K562 (cell line): ENCODE data around the gene RAB13. TPM values are rescaled to one million over a fixed set of nuclear protein-coding genes. Genes with fewer than 3 reads are reported as not detected.

ENCODE experiments used
- ARID3A ChIP-seq: IDR thresholded peaks from 2 replicates; pipeline ENCODE4 v1.6.1; 2012; ENCODE audit warnings: low read depth, low read length, improper control_type of control experiment, borderline replicate concordance
- CEBPG ChIP-seq, 3 experiments: fragments of 200-800 bp in 1 of 3; sonication (Bioruptor generic) in 1 of 3; sonication (generic) in 1 of 3; formaldehyde crosslinking in 1 of 3; IDR thresholded peaks in 2 of 3; conservative IDR thresholded peaks in 1 of 3; 2 replicates each; pipeline versions ENCODE4 v1.6.1 to v1.8.0; 2016 to 2022; ENCODE audit warnings: missing compliant biosample characterization in 2 of 3, missing genetic modification characterization in 2 of 3, mild to moderate bottlenecking in 1 of 3, missing genetic modification reagents in 1 of 3
- EGR1 ChIP-seq: fragments of 450-650 bp; conservative IDR thresholded peaks from 2 replicates; pipeline ENCODE4 v1.6.1; 2017; ENCODE audit warnings: mild to moderate bottlenecking
- EP400 ChIP-seq: fragments of 450-650 bp; IDR thresholded peaks from 2 replicates; pipeline ENCODE4 v1.6.1; 2017; ENCODE audit warnings: antibody characterized with exemption, mild to moderate bottlenecking, moderate library complexity
- ERF ChIP-seq: fragments of 450-650 bp; formaldehyde crosslinking; IDR thresholded peaks from 2 replicates; pipeline ENCODE4 v1.4.0; 2020; ENCODE audit warnings: mild to moderate bottlenecking, mixed read lengths
- EZH2 ChIP-seq: IDR thresholded peaks from 2 replicates; pipeline ENCODE4 v1.6.1; 2012; ENCODE audit warnings: low read depth, mild to moderate bottlenecking, inconsistent platforms, low read length, borderline replicate concordance
- FOXJ3 ChIP-seq: sonication (generic); formaldehyde crosslinking; IDR thresholded peaks from 2 replicates; pipeline ENCODE4 v1.4.0; 2020; ENCODE audit warnings: mild to moderate bottlenecking, missing genetic modification reagents
- FOXK2 ChIP-seq, 2 experiments: fragments of 450-650 bp; IDR thresholded peaks in 1 of 2; conservative IDR thresholded peaks in 1 of 2; 2 replicates each; pipeline ENCODE4 v1.6.1; 2016; ENCODE audit warnings: low read depth in 2 of 2, mild to moderate bottlenecking in 1 of 2
- HCFC1 ChIP-seq: IDR thresholded peaks from 2 replicates; pipeline ENCODE4 v1.6.1; 2012; ENCODE audit warnings: low read depth, low read length, improper control_type of control experiment
- HDGF ChIP-seq: fragments of 450-650 bp; IDR thresholded peaks from 2 replicates; pipeline ENCODE4 v1.6.1; 2016
- KDM5B ChIP-seq: fragments of 200-600 bp; sonication (generic); IDR thresholded peaks from 2 replicates; pipeline ENCODE4 v1.6.1; 2012; ENCODE audit warnings: low read depth, mild to moderate bottlenecking, moderate library complexity, low read length, control low read depth, inconsistent platforms; ENCODE audit not compliant: insufficient replicate concordance
- L3MBTL2 ChIP-seq: fragments of 450-650 bp; IDR thresholded peaks from 2 replicates; pipeline ENCODE4 v1.6.1; 2016; ENCODE audit warnings: mild to moderate bottlenecking, moderate library complexity
- LEF1 ChIP-seq: fragments of 450-650 bp; IDR thresholded peaks from 2 replicates; pipeline ENCODE4 v1.6.1; 2016; ENCODE audit warnings: mild to moderate bottlenecking
- NEUROD1 ChIP-seq: fragments of 150-350 bp; IDR thresholded peaks from 2 replicates; pipeline ENCODE4 v1.6.1; 2014; ENCODE audit warnings: borderline replicate concordance, low read length, low read depth; ENCODE audit not compliant: partially characterized antibody
- NFIX ChIP-seq: fragments of 250-450 bp; sonication (Bioruptor Pico); IDR thresholded peaks from 2 replicates; pipeline ENCODE4 v1.4.0; 2020; ENCODE audit warnings: low read depth, mild to moderate bottlenecking, moderate library complexity
- PURB ChIP-seq: sonication (generic); formaldehyde crosslinking; IDR thresholded peaks from 2 replicates; pipeline ENCODE4 v1.9.0; 2021; ENCODE audit warnings: low read depth, mild to moderate bottlenecking, missing genetic modification reagents
- TAF7 ChIP-seq: fragments of 450-650 bp; IDR thresholded peaks from 2 replicates; pipeline ENCODE4 v1.6.1; 2016; ENCODE audit warnings: missing genetic modification characterization, missing compliant biosample characterization
- ZFX ChIP-seq: sonication (generic); formaldehyde crosslinking; IDR thresholded peaks from 2 replicates; pipeline ENCODE4 v1.8.0; 2022; ENCODE audit warnings: mild to moderate bottlenecking, missing genetic modification reagents, moderate library complexity
- ZNF143 ChIP-seq: sonication (generic); formaldehyde crosslinking; IDR thresholded peaks from 2 replicates; pipeline ENCODE4 v1.9.0; 2022; ENCODE audit warnings: mild to moderate bottlenecking, missing genetic modification reagents
- ZSCAN32 ChIP-seq: fragments of 450-650 bp; formaldehyde crosslinking; IDR thresholded peaks from 2 replicates; pipeline ENCODE4 v1.4.0; 2020; ENCODE audit warnings: mild to moderate bottlenecking, moderate library complexity
- polyA plus RNA-seq, 8 experiments: library from polyadenylated mRNA; depleted of rRNA in 4 of 8; stranded (reverse) in 5 of 8; unstranded in 3 of 8; fragments of >200 nt; fragmentation: Nextera tagmentation in 2 of 8; fragmentation: Illumina TruSeq in 1 of 8; extraction: Ambion mirVana in 2 of 8; extraction: Trizol in 1 of 8; gene quantifications; 2 replicates each; pipeline versions ENCODE4 v1.2.1 to v1.2.3, GENCODE V29; 2011 to 2014; ENCODE audit warnings: inconsistent platforms in 1 of 8, missing spikeins in 1 of 8
- total RNA-seq, 7 experiments: library from RNA; depleted of rRNA in 6 of 7; stranded (reverse); fragments of >200 nt in 6 of 7; fragmentation: Illumina TruSeq in 2 of 7; extraction: Trizol in 2 of 7; gene quantifications; 2 replicates each; pipeline versions ENCODE4 v1.2.1 to v1.2.3, GENCODE V29; 2011 to 2021; ENCODE audit warnings: low replicate concordance in 1 of 7
- TF ChIP-seq, protein P1 (sequence below): fragments of 450-650 bp; IDR thresholded peaks from 2 replicates; pipeline ENCODE4 v1.6.1; 2016
- TF ChIP-seq, protein P2 (sequence below): sonication (generic); formaldehyde crosslinking; IDR thresholded peaks from 2 replicates; pipeline ENCODE4 v1.4.0; 2020; ENCODE audit warnings: mild to moderate bottlenecking, missing genetic modification reagents
- TF ChIP-seq, protein P3 (sequence below): fragments of 450-650 bp; IDR thresholded peaks from 2 replicates; pipeline ENCODE4 v1.6.1; 2016; ENCODE audit warnings: missing biosample characterization, missing genetic modification characterization

RAB13 gene
- total and polyA plus RNA-seq, 9 of the 15 experiments (the other 6 are each of a cell fraction or from before 2014, with no cell fraction given), result 22.3 to 100 (median 39.8) TPM

DNA sequence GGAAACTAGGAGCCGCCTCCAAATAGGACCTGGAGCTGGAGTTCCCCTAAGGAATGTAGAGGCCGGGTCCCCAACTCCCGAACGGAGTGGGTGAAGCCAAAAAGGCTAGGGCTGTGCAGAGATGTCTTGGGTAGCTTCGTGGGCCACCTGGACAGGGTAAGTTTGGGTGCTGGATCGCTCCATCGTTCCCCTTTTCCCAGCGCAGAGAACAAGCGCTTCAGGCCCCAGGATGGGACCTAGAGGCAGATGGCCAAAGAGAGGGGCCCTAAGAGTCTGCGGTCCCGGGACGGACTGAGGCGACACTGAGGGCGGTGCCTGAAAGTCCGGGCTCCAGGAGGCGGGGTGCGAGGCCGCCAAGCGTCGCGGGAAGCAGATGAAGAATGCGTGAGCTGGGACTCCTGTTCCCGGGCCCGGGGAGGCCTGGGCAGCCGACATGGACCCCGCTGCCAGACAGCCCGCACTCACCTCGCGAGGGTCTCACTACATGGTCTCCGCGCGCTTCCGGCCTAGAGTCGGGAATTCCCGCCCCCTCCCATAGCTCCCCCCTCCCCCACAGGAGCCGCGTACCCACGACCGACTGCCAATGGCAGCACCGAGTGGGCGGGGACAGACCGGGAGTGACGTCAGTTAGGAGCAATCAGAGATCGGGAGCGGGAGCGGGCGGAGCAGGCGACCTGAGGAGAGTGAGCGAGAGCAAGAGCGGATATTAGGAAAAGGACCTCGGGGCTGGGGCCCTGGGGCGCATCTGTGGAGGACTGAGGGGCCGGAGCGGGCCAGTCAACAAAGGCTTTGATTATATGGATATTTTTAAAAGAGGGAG is 22.9 kb downstream of the RAB13 start, which contains the start of gene SLC39A1 (continued):
- TF ChIP-seq CEBPG (CRISPR knock-in tag; IDR thresholded peaks at IDR 0.05) (no peak), CEBPG (tag; conservative IDR thresholded peaks at IDR 0.05 in 1 of 2, IDR thresholded peaks at IDR 0.05 in 1 of 2) (no peak), ARID3A (no peak), EZH2 (no peak), NFIX (no peak), KDM5B (peak; percentile 56), ZNF143 (CRISPR knock-in tag) (0 out of 2 replicates have a peak, but pooled peaks have one; percentile 8), ERF (no peak; the same call in 1 of the 2 replicates), TAF7 (tag) (0 out of 2 replicates have a peak, but pooled peaks have one; percentile 36), ZSCAN32 (no peak), PURB (CRISPR knock-in tag) (no peak), FOXJ3 (CRISPR knock-in tag) (no peak), HCFC1 (peak; percentile 9; the same call in 1 of the 2 replicates), EGR1 (peak; percentile 73), EP400 (peak; percentile 75), ZFX (peak; percentile 84), HDGF (no peak), L3MBTL2 (peak; percentile 72), LEF1 (no peak), FOXK2 (conservative IDR thresholded peaks at IDR 0.05 in 1 of 2, IDR thresholded peaks at IDR 0.05 in 1 of 2; ENCODE audit: low read depth in 2 of 2) (no peak), NEUROD1 (peak; percentile 71)
- TF ChIP-seq, protein P1, sequence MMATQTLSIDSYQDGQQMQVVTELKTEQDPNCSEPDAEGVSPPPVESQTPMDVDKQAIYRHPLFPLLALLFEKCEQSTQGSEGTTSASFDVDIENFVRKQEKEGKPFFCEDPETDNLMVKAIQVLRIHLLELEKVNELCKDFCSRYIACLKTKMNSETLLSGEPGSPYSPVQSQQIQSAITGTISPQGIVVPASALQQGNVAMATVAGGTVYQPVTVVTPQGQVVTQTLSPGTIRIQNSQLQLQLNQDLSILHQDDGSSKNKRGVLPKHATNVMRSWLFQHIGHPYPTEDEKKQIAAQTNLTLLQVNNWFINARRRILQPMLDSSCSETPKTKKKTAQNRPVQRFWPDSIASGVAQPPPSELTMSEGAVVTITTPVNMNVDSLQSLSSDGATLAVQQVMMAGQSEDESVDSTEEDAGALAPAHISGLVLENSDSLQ, result peak; percentile 99
- TF ChIP-seq, protein P2, sequence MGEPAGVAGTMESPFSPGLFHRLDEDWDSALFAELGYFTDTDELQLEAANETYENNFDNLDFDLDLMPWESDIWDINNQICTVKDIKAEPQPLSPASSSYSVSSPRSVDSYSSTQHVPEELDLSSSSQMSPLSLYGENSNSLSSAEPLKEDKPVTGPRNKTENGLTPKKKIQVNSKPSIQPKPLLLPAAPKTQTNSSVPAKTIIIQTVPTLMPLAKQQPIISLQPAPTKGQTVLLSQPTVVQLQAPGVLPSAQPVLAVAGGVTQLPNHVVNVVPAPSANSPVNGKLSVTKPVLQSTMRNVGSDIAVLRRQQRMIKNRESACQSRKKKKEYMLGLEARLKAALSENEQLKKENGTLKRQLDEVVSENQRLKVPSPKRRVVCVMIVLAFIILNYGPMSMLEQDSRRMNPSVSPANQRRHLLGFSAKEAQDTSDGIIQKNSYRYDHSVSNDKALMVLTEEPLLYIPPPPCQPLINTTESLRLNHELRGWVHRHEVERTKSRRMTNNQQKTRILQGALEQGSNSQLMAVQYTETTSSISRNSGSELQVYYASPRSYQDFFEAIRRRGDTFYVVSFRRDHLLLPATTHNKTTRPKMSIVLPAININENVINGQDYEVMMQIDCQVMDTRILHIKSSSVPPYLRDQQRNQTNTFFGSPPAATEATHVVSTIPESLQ, result no peak; the same call in 1 of the 2 replicates
- TF ChIP-seq, protein P3, sequence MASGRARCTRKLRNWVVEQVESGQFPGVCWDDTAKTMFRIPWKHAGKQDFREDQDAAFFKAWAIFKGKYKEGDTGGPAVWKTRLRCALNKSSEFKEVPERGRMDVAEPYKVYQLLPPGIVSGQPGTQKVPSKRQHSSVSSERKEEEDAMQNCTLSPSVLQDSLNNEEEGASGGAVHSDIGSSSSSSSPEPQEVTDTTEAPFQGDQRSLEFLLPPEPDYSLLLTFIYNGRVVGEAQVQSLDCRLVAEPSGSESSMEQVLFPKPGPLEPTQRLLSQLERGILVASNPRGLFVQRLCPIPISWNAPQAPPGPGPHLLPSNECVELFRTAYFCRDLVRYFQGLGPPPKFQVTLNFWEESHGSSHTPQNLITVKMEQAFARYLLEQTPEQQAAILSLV, result no peak
